A549 (cell line): ENCODE results near the gene SLC66A2. TPM values are rescaled to one million over a fixed set of nuclear protein-coding genes. Genes with fewer than 3 reads are reported as not detected.

ENCODE experiments used
- ATAC-seq, 2 experiments: fragments of 200-7000 bp in 1 of 2; fragments of >200 bp in 1 of 2; cut with Nextera tagmentation in 1 of 2; cut with Tn5 transposase in 1 of 2; 3 replicates each; pipeline versions ENCODE4 v1.8.0 to v1.9.1; 2018 to 2020; ENCODE audit warnings: mild to moderate bottlenecking in 1 of 2, moderate library complexity in 1 of 2
- CTCF ChIA-PET: fragments of 300-600 bp; sonication (Branson Sonifier 250); formaldehyde crosslinking; extraction: SDS; loops from one replicate; lab custom pipeline; 2021; ENCODE audit warnings: antibody characterized with exemption, inconsistent platforms; lab: Yijun Ruan, JAX
- POLR2A ChIA-PET: fragments of 350-600 bp; formaldehyde crosslinking; extraction: SDS; loops from one replicate; lab custom pipeline; 2021; ENCODE audit warnings: antibody characterized with exemption, inconsistent platforms; lab: Yijun Ruan, JAX
- DNase-seq, 2 experiments: peaks; one replicate each; pipeline versions ENCODE4 v3.0.0 to v3.0.0-alpha.2; 2011 to 2016; ENCODE audit warnings: low read depth in 1 of 2, low spot score in 1 of 2
- FAIRE-seq: peaks from 2 replicates; lab custom pipeline; 2011; peaks lifted over from hg19 to GRCh38; lab: Jason Lieb, UNC
- H3K27ac ChIP-seq, 2 experiments: fragments of >200 bp; sonication (Bioruptor Twin); formaldehyde crosslinking; 3 replicates each; pipeline ENCODE4 v1.5.1; 2016 to 2017
- H3K4me1 ChIP-seq: fragments of >200 bp; sonication (Bioruptor Twin); formaldehyde crosslinking; 3 replicates; pipeline ENCODE4 v1.6.1; 2016
- H3K4me2 ChIP-seq: fragments of >200 bp; sonication (Bioruptor Twin); formaldehyde crosslinking; 3 replicates; pipeline ENCODE4 v1.6.1; 2016
- H3K4me3 ChIP-seq: fragments of >200 bp; sonication (Bioruptor Twin); formaldehyde crosslinking; 3 replicates; pipeline ENCODE4 v1.5.1; 2016
- H3K9me3 ChIP-seq: fragments of >200 bp; sonication (Bioruptor Twin); formaldehyde crosslinking; 3 replicates; pipeline ENCODE4 v1.6.1; 2016
- BCL3 ChIP-seq: fragments of >200 bp; sonication (Bioruptor Twin); formaldehyde crosslinking; IDR thresholded peaks from 3 replicates; pipeline ENCODE4 v1.6.1; 2016
- CEBPB ChIP-seq, 2 experiments: fragments of >200 bp in 1 of 2; sonication (Bioruptor Twin) in 1 of 2; formaldehyde crosslinking in 1 of 2; IDR thresholded peaks; 2 replicates each; pipeline ENCODE4 v1.6.1; 2012 to 2016
- CHD2 ChIP-seq: fragments of 150-350 bp; IDR thresholded peaks from 2 replicates; pipeline ENCODE4 v1.6.1; 2014; ENCODE audit warnings: low read length; ENCODE audit not compliant: partially characterized antibody
- CHD4 ChIP-seq: fragments of 200-600 bp; sonication (generic); IDR thresholded peaks from 2 replicates; pipeline ENCODE4 v1.6.1; 2016; ENCODE audit warnings: antibody characterized with exemption, mild to moderate bottlenecking, borderline replicate concordance
- EHF ChIP-seq: fragments of 250-450 bp; sonication (Bioruptor Pico); IDR thresholded peaks from 2 replicates; pipeline ENCODE4 v1.5.0; 2020; ENCODE audit warnings: mild to moderate bottlenecking
- ESRRA ChIP-seq: fragments of 150-350 bp; IDR thresholded peaks from 2 replicates; pipeline ENCODE4 v1.6.1; 2014; ENCODE audit warnings: mild to moderate bottlenecking, low read length, borderline replicate concordance
- FOXS1 ChIP-seq: fragments of 250-450 bp; sonication (Bioruptor Pico); IDR thresholded peaks from 2 replicates; pipeline ENCODE4 v1.5.0; 2020; ENCODE audit warnings: mild to moderate bottlenecking, moderate library complexity
- HES2 ChIP-seq: fragments of >200 bp; sonication (Bioruptor Twin); formaldehyde crosslinking; IDR thresholded peaks from 2 replicates; pipeline ENCODE4 v1.6.1; 2016
- HOXB5 ChIP-seq: fragments of 250-450 bp; sonication (Bioruptor Pico); IDR thresholded peaks from 2 replicates; pipeline ENCODE4 v1.5.0; 2020; ENCODE audit warnings: mild to moderate bottlenecking, moderate library complexity
- JUN ChIP-seq, 2 experiments: fragments of >200 bp; sonication (Bioruptor Twin); formaldehyde crosslinking; IDR thresholded peaks; 2 replicates in 1 of 2; 3 replicates in 1 of 2; pipeline ENCODE4 v1.6.1; 2016 to 2017
- JUNB ChIP-seq: fragments of >200 bp; sonication (Bioruptor Twin); formaldehyde crosslinking; IDR thresholded peaks from 2 replicates; pipeline ENCODE4 v1.6.1; 2016
- MAFK ChIP-seq: fragments of 450-650 bp; IDR thresholded peaks from 2 replicates; pipeline ENCODE4 v1.6.1; 2014; ENCODE audit not compliant: partially characterized antibody
- MAZ ChIP-seq: fragments of 150-350 bp; IDR thresholded peaks from 2 replicates; pipeline ENCODE4 v1.6.1; 2014; ENCODE audit warnings: antibody characterized with exemption, low read depth, low read length, borderline replicate concordance
- MYC ChIP-seq: IDR thresholded peaks from 2 replicates; pipeline ENCODE4 v1.6.1; 2012; ENCODE audit warnings: mild to moderate bottlenecking, inconsistent platforms, low read length, improper control_type of control experiment, borderline replicate concordance
- NR3C1 ChIP-seq: fragments of >200 bp; sonication (Bioruptor Twin); formaldehyde crosslinking; IDR thresholded peaks from 3 replicates; pipeline ENCODE4 v1.6.1; 2017
- PBX3 ChIP-seq: IDR thresholded peaks from 2 replicates; pipeline ENCODE4 v1.6.1; 2012
- PHF8 ChIP-seq: fragments of 200-600 bp; sonication (generic); IDR thresholded peaks from 2 replicates; pipeline ENCODE4 v1.6.1; 2016; ENCODE audit warnings: low read depth, mild to moderate bottlenecking, antibody characterized with exemption, moderate library complexity, borderline replicate concordance
- POLR2A ChIP-seq: IDR thresholded peaks from 2 replicates; pipeline ENCODE4 v1.6.1; 2012; ENCODE audit warnings: mild to moderate bottlenecking, low read length
- POLR2AphosphoS2 ChIP-seq: conservative IDR thresholded peaks from 2 replicates; pipeline ENCODE4 v1.6.1; 2012; ENCODE audit warnings: low read length, improper control_type of control experiment, inconsistent platforms
- RARB ChIP-seq: fragments of 250-450 bp; sonication (Bioruptor Pico); IDR thresholded peaks from 2 replicates; pipeline ENCODE4 v1.8.0; 2021; ENCODE audit warnings: mild to moderate bottlenecking, moderate library complexity
- REST ChIP-seq: fragments of 200-600 bp; sonication (generic); IDR thresholded peaks from 2 replicates; pipeline ENCODE4 v1.6.1; 2016; ENCODE audit warnings: antibody characterized with exemption, mild to moderate bottlenecking, moderate library complexity
- SREBF2 ChIP-seq: fragments of 450-650 bp; IDR thresholded peaks from 2 replicates; pipeline ENCODE4 v1.6.1; 2014; ENCODE audit warnings: mild to moderate bottlenecking, moderate library complexity
- ZFP36 ChIP-seq: fragments of 450-650 bp; IDR thresholded peaks from 2 replicates; pipeline ENCODE4 v1.6.1; 2014; ENCODE audit warnings: borderline replicate concordance; ENCODE audit not compliant: partially characterized antibody
- ZNF302 ChIP-seq: fragments of 250-450 bp; sonication (Bioruptor Pico); IDR thresholded peaks from 2 replicates; pipeline ENCODE4 v1.9.0; 2021; ENCODE audit warnings: inconsistent platforms, mild to moderate bottlenecking, moderate library complexity
- WGBS: methylation state at CpG from one replicate; pipeline ENCODE4 v1.1.6; 2017; ENCODE audit errors: missing lambda C conversion rate; 5-methylcytosine and 5-hydroxymethylcytosine counted together
- polyA plus RNA-seq, 4 experiments: library from polyadenylated mRNA; depleted of rRNA in 3 of 4; stranded (reverse); fragments of >200 nt; fragmentation: RNase III in 1 of 4; extraction: RNeasy Plus Mini Kit Qiagen cat#74134 plus additional on column Dnase treatment in 1 of 4; gene quantifications; 2 replicates in 3 of 4; 3 replicates in 1 of 4; pipeline ENCODE4 v1.2.3, GENCODE V29; 2011 to 2017
- TF ChIP-seq, protein P1 (sequence below): IDR thresholded peaks from 2 replicates; pipeline ENCODE4 v1.6.1; 2012

Gene SLC66A2
- polyA plus RNA-seq, 2 of the 4 experiments (the other 2 are of a cell fraction) = 4.8 to 11.5 TPM

DNA sequence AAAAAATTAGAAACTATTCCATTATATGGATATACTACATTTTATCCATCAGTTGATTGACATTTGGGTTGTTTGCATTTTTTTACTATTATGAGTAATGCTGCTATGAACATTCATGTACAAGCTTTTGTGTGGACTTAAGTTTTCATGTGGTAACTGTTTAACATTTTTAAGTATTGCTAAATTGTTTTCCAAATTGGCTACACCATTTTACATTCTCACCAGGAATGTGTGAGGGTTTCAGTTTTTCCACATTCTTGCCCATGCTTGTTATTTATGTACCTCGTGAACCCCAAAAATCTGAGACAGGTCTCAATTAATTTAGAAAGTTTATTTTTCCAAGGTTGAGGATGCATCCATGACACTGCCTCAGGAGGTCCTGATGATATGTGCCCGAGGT, 40.0 kb upstream of the SLC66A2 start:
- H3K9me3 ChIP-seq = no peaks in the 10 kb centered on the region
- H3K4me3 ChIP-seq = no peak overlapping the region
- no peak overlapping the region for H3K4me2 ChIP-seq
- FAIRE-seq = no peak
- H3K27ac ChIP-seq = no peak overlapping the region
- ATAC-seq = no peak
- no peak for DNase-seq
- CTCF ChIA-PET = no interaction called here
- WGBS = 44% methylated on average over 2 of the region's 2 CpGs
- POLR2A ChIA-PET = no interaction called here
- no peak for TF ChIP-seq MYC
- TF ChIP-seq SREBF2 = no peak
- TF ChIP-seq POLR2A = no peak
- peaks cover 4% of the 10 kb centered on the region; the same call in 1 of the 3 replicates for H3K4me1 ChIP-seq

GRCh38 chr18:79989195-79989497, 37.7 kb upstream of the SLC66A2 start:
- DNase-seq = peak in 1 of 2 experiments; percentile 4
- peak overlapping the region; percentile 86 to 99 for H3K27ac ChIP-seq
- TF ChIP-seq PHF8 = no peak
- TF ChIP-seq BCL3 = no peak
- TF ChIP-seq EHF = no peak
- no peak for TF ChIP-seq RARB (CRISPR knock-in tag)
- no peak for TF ChIP-seq PBX3
- no peak for TF ChIP-seq POLR2A
- TF ChIP-seq MAFK = no peak
- TF ChIP-seq REST = no peak
- TF ChIP-seq NR3C1 = no peak
- no peak for TF ChIP-seq POLR2AphosphoS2
- no peak for TF ChIP-seq MYC
- no peak for TF ChIP-seq FOXS1
- TF ChIP-seq CEBPB (IDR thresholded peaks at IDR 0.05) = no peak
- TF ChIP-seq CHD4 = no peak
- TF ChIP-seq JUNB = no peak
- no peak for TF ChIP-seq HOXB5 (CRISPR knock-in tag)
- no peak for TF ChIP-seq ZNF302
- ChIA-PET POLR2A (interaction anchor here (0.9 to 1.0 kb wide), 2 partner anchors 45 to 158 kb away, joined by 3 read pairs; no protein-coding TSS in a partner anchor), CTCF (no interaction called here)
- no peak for ATAC-seq
- H3K4me3 ChIP-seq = peak overlapping the region; percentile 80
- no peaks in the 10 kb centered on the region for H3K9me3 ChIP-seq
- no peak for FAIRE-seq
- H3K4me2 ChIP-seq = peak overlapping the region; percentile 86
- H3K4me1 ChIP-seq = peaks cover 6% of the 10 kb centered on the region; the same call in 1 of the 3 replicates
- WGBS = 60% methylated on average over 14 of the region's 14 CpGs

- Histone ChIP-seq H3K4me2 (peak within 1 kb of the TSS; percentile 95), H3K4me1 (peaks cover 6% of the 10 kb centered on the region; the same call in 1 of the 3 replicates), H3K27ac (peak within 1 kb of the TSS; percentile 86 to 99), H3K9me3 (no peaks in the 10 kb centered on the region), H3K4me3 (peak within 1 kb of the TSS; percentile 80)
- peak; percentile 99 for ATAC-seq
- ChIA-PET POLR2A (interaction anchor here (0.9 to 1.0 kb wide), 3 partner anchors 13 to 159 kb away, joined by 3 read pairs; no protein-coding TSS in a partner anchor), CTCF (no interaction called here)
- FAIRE-seq = no peak
- peak; percentile 50 to 87 for DNase-seq
- WGBS = 4% methylated on average over 8 of the region's 71 CpGs
- TF ChIP-seq REST (no peak), CHD4 (no peak), MAZ (no peak), JUN (IDR thresholded peaks at IDR 0.05) (peak in 1 of 2 experiments; percentile 90; a peak in 4 of 5 replicates), ZFP36 (no peak), CHD2 (no peak), ESRRA (no peak), HES2 (no peak)
- TF ChIP-seq, protein P1, sequence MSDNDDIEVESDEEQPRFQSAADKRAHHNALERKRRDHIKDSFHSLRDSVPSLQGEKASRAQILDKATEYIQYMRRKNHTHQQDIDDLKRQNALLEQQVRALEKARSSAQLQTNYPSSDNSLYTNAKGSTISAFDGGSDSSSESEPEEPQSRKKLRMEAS = peak; percentile 80
These were observed 37.2 kb upstream of the SLC66A2 start, which contains the start of gene TXNL4A for GRCh38 chr18:79988451-79989194. TXNL4A (minus strand) TSS chr18:79988563; CDS start chr18:79988392, 171 bp downstream.
